Measurements from ENCODE around the gene TSR1. TPM values are rescaled to one million over a fixed set of nuclear protein-coding genes. Genes with fewer than 3 reads are reported as not detected.

Gene TSR1
- total RNA-seq, 4 donors from 2014 or later = 3.0 to 18.9 (median 14.4) TPM

DNA sequence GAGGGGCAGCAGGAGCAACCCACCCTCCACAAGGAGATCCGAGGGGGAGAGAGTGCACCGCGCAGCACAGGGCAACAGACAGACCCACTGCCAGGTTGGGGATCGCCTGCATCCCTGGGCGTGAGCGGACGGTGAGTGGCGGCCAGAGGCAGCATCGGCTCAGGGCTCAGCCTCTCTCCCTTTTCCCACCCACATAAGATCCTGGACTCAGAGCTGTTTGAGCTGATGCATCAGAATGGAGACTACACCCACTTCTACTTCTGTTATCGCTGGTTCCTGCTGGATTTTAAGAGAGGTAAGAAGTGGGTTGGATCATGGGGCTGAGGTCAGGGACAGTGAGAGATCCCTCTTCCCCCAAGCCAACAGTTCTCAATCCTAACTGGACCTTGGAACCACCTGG is 41.4 kb upstream of the TSR1 start:
- in situ Hi-C loops (cut with MboI; ENCODE audit: low pct_ligation_motif_present in 1 of 4, low pct_unique_long_range_greater_than_20kb in 1 of 4, low sequenced_read_pairs in 3 of 4) = loop anchor here in 1 of 4 donors (10.0 kb wide), 1 partner anchor 47 kb away; no protein-coding TSS in a partner anchor
- H3K27me3 ChIP-seq = no peaks in the 10 kb centered on the region
- no peak overlapping the region for H3K4me3 ChIP-seq
- intact Hi-C loops (cut with DNase I; ENCODE audit: low total_unique reads) = no loop called here
- 92 to 100% methylated on average over 4 to 10 of the region's 10 CpGs for WGBS, 2 donors (ENCODE audit: low coverage in 1 of 2)
- TF ChIP-seq POLR2AphosphoS5 (IDR thresholded peaks at IDR 0.05) = no peak
- TF ChIP-seq, protein P1, sequence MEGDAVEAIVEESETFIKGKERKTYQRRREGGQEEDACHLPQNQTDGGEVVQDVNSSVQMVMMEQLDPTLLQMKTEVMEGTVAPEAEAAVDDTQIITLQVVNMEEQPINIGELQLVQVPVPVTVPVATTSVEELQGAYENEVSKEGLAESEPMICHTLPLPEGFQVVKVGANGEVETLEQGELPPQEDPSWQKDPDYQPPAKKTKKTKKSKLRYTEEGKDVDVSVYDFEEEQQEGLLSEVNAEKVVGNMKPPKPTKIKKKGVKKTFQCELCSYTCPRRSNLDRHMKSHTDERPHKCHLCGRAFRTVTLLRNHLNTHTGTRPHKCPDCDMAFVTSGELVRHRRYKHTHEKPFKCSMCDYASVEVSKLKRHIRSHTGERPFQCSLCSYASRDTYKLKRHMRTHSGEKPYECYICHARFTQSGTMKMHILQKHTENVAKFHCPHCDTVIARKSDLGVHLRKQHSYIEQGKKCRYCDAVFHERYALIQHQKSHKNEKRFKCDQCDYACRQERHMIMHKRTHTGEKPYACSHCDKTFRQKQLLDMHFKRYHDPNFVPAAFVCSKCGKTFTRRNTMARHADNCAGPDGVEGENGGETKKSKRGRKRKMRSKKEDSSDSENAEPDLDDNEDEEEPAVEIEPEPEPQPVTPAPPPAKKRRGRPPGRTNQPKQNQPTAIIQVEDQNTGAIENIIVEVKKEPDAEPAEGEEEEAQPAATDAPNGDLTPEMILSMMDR (IDR thresholded peaks at IDR 0.05) = no peak
- no peak for TF ChIP-seq POLR2A (IDR thresholded peaks at IDR 0.05)
- no peak for TF ChIP-seq EP300 (IDR thresholded peaks at IDR 0.05; ENCODE audit: low read depth)
- no peak overlapping the region for H3K27ac ChIP-seq
- no peaks in the 10 kb centered on the region for H3K36me3 ChIP-seq
- no peak for DNase-seq
- H3K9me3 ChIP-seq = no peaks in the 10 kb centered on the region
- H3K4me1 ChIP-seq = peaks cover 0 to 5% (median 2%) of the 10 kb centered on the region in 4 donors

DNA sequence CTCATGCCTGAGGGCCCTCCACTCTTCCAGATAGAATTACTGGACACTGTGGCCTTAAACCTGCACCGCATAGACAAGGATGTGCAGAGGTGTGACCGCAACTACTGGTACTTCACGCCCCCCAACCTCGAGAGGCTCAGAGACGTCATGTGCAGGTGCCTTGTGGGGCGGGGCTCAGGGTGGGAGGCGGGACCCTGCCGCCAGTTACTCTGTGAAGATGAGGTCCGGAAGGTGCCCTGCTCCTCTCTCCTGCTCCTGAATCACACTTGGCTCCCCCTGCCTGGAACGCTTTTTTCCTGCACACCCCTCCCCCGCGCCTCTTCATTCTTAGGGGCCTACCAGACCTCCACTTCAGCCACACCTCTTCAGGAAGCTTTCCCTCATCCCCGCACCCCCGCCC is 39.9 kb upstream of the TSR1 start:
- Histone ChIP-seq H3K27ac (no peak overlapping the region), H3K36me3 (no peaks in the 10 kb centered on the region), H3K4me1 (no peaks in the 10 kb centered on the region), H3K27me3 (no peaks in the 10 kb centered on the region), H3K4me3 (no peak overlapping the region), H3K9me3 (no peaks in the 10 kb centered on the region)
- TF ChIP-seq EP300 (IDR thresholded peaks at IDR 0.05; ENCODE audit: low read depth) (no peak), POLR2AphosphoS5 (IDR thresholded peaks at IDR 0.05) (no peak)
- WGBS, 2 donors (ENCODE audit: low coverage in 1 of 2) = 88 to 96% methylated on average over 9 to 14 of the region's 14 CpGs
- DNase-seq = no peak
- in situ Hi-C loops (cut with MboI; ENCODE audit: low pct_ligation_motif_present in 1 of 4, low pct_unique_long_range_greater_than_20kb in 1 of 4, low sequenced_read_pairs in 3 of 4) = loop anchor here in 1 of 4 donors (10.0 kb wide), 1 partner anchor 49 kb away; no protein-coding TSS in a partner anchor
- intact Hi-C loops (cut with DNase I; ENCODE audit: low total_unique reads) = no loop called here

DNA sequence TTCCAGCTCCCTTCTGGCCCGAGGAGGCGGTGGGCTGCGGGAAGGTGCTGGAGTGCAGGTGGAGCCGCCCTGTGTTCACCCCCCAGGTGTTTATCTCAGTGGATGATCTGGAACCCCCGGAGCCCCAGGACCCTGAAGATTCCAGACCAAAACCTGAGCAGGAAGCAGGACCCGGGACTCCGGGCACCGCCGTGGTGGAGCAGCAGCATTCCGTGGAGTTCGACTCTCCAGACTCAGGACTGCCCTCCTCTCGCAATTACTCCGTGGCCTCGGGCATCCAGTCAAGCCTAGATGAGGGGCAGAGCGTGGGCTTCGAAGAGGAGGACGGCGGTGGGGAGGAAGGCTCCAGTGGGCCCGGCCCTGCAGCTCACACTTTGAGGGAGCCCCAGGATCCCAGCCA is 39.1 kb upstream of the TSR1 start:
- Histone ChIP-seq H3K9me3 (no peaks in the 10 kb centered on the region), H3K4me3 (no peak overlapping the region), H3K27ac (no peak overlapping the region), H3K36me3 (no peaks in the 10 kb centered on the region), H3K4me1 (no peaks in the 10 kb centered on the region), H3K27me3 (no peaks in the 10 kb centered on the region)
- DNase-seq = no peak
- in situ Hi-C loops (cut with MboI; ENCODE audit: low pct_ligation_motif_present in 1 of 4, low pct_unique_long_range_greater_than_20kb in 1 of 4, low sequenced_read_pairs in 3 of 4) (loop anchor here in 1 of 4 donors (10.0 kb wide), 1 partner anchor 49 kb away; no protein-coding TSS in a partner anchor), intact Hi-C loops (cut with DNase I; ENCODE audit: low total_unique reads) (no loop called here)
- WGBS, 2 donors (ENCODE audit: low coverage in 1 of 2) = 95% methylated on average over 14 of the region's 19 CpGs; no CpG with 5 or more reads in 1 of the 2 donors
- TF ChIP-seq EP300 (IDR thresholded peaks at IDR 0.05; ENCODE audit: low read depth) (no peak), POLR2A (IDR thresholded peaks at IDR 0.05) (no peak), POLR2AphosphoS5 (IDR thresholded peaks at IDR 0.05) (no peak)
- TF ChIP-seq, protein P1 (IDR thresholded peaks at IDR 0.05) = no peak

DNA sequence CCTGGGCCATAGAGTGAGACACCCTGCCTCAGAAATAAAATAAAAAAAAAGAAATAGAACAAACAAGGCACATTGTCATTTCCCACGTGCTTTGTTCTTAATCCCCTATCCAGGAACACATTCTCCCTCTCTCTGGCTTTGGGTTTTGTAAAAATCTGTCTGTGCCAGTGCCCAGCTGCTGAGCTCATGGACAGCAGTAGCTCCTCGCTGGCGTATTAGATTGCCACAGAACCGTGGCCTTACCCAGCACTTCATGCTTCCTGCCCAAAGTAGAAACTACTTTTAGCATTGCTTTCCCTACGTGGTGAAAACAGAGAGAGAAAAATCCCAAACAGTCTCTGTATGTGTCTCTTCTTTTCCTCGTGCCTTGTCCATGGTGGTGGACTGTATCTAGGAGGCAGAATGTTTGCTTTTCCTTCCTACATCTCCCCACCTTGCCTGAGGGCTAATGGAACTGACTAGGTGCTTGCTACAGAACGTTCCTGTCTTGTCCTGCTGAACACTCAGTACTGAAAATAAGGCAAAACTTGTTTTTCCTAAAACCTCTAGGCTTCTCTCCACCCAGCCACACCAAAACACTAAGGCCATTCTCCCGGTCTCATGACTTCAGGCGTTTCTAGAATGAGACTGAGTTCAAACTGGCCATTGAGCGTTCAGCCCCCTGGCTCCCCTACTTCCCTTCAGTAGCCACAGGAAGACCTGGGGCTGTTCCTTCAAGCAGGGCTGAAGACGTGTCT is 38.5 kb upstream of the TSR1 start:
- in situ Hi-C loops (cut with MboI; ENCODE audit: low pct_ligation_motif_present in 1 of 4, low pct_unique_long_range_greater_than_20kb in 1 of 4, low sequenced_read_pairs in 3 of 4) = loop anchor here in 1 of 4 donors (10.0 kb wide), 1 partner anchor 50 kb away; no protein-coding TSS in a partner anchor
- DNase-seq = no peak
- Histone ChIP-seq H3K4me1 (no peaks in the 10 kb centered on the region), H3K4me3 (no peak overlapping the region), H3K9me3 (no peaks in the 10 kb centered on the region), H3K27me3 (no peaks in the 10 kb centered on the region), H3K36me3 (no peaks in the 10 kb centered on the region), H3K27ac (no peak overlapping the region)
- TF ChIP-seq POLR2AphosphoS5 (IDR thresholded peaks at IDR 0.05) = no peak
- TF ChIP-seq POLR2A (IDR thresholded peaks at IDR 0.05) = no peak
- TF ChIP-seq, protein P1 (IDR thresholded peaks at IDR 0.05) = no peak
- no peak for TF ChIP-seq EP300 (IDR thresholded peaks at IDR 0.05; ENCODE audit: low read depth)
- WGBS, 2 donors (ENCODE audit: low coverage in 1 of 2) = 85 to 88% methylated on average over 6 to 11 of the region's 11 CpGs
- intact Hi-C loops (cut with DNase I; ENCODE audit: low total_unique reads) = no loop called here
